Loucy (cell line): Measurements from ENCODE around the gene EIF4EBP2.

Experiments
- CTCF ChIP-seq: fragments of 200-600 bp; sonication (generic); conservative IDR thresholded peaks from 2 replicates; pipeline ENCODE4 v1.5.1; 2014; ENCODE audit warnings: mild to moderate bottlenecking, antibody characterized with exemption, low read length
- EZH2phosphoT487 ChIP-seq: fragments of 200-600 bp; IDR thresholded peaks from 2 replicates; pipeline ENCODE4 v1.6.1; 2018; ENCODE audit warnings: antibody characterized with exemption, mild to moderate bottlenecking, moderate library complexity, borderline replicate concordance

GRCh38 chr10:70404787-70405036, 767 bp downstream of the EIF4EBP2 start:
- TF ChIP-seq CTCF, result no peak
- TF ChIP-seq EZH2phosphoT487, result no peak
